ENCODE data around the gene CDV3.

The CDV3 gene

GRCh38 chr3:133583396-133583795 is 9.9 kb downstream of the CDV3 start:
- TF ChIP-seq GATA3 (IDR thresholded peaks at IDR 0.05; ENCODE audit: low read depth, low read length), result no peak

- TF ChIP-seq GATA2 (IDR thresholded peaks at IDR 0.05; ENCODE audit: low read depth, low read length) (no peak), GATA3 (IDR thresholded peaks at IDR 0.05; ENCODE audit: low read depth, low read length) (no peak)
Observed at GRCh38 chr3:133588035-133588434, 14.5 kb downstream of the CDV3 start.

GRCh38 chr3:133588784-133589465 is 15.4 kb downstream of the CDV3 start:
- TF ChIP-seq GATA2 (IDR thresholded peaks at IDR 0.05; ENCODE audit: low read depth, low read length) (no peak), GATA3 (IDR thresholded peaks at IDR 0.05; ENCODE audit: low read depth, low read length) (no peak)

- TF ChIP-seq GATA3 (IDR thresholded peaks at IDR 0.05; ENCODE audit: low read depth, low read length), result no peak
Observed at GRCh38 chr3:133589503-133589902, 16.0 kb downstream of the CDV3 start.

GRCh38 chr3:133591271-133591742 is 17.8 kb downstream of the CDV3 start:
- TF ChIP-seq GATA3 (IDR thresholded peaks at IDR 0.05; ENCODE audit: low read depth, low read length) (no peak), GATA2 (IDR thresholded peaks at IDR 0.05; ENCODE audit: low read depth, low read length) (no peak)

- TF ChIP-seq GATA2 (IDR thresholded peaks at IDR 0.05; ENCODE audit: low read depth, low read length) (no peak), GATA3 (IDR thresholded peaks at IDR 0.05; ENCODE audit: low read depth, low read length) (no peak)
Observed at GRCh38 chr3:133592843-133593242, 19.4 kb downstream of the CDV3 start.

- TF ChIP-seq GATA3 (IDR thresholded peaks at IDR 0.05; ENCODE audit: low read depth, low read length), result no peak
- TF ChIP-seq GATA2 (IDR thresholded peaks at IDR 0.05; ENCODE audit: low read depth, low read length), result no peak
Observed at GRCh38 chr3:133593243-133593642, 19.8 kb downstream of the CDV3 start.

GRCh38 chr3:133595341-133595740 is 21.9 kb downstream of the CDV3 start:
- TF ChIP-seq GATA3 (IDR thresholded peaks at IDR 0.05; ENCODE audit: low read depth, low read length), result no peak
- no peak for TF ChIP-seq GATA2 (IDR thresholded peaks at IDR 0.05; ENCODE audit: low read depth, low read length)

GRCh38 chr3:133598405-133598804 is 24.9 kb downstream of the CDV3 start:
- TF ChIP-seq GATA3 (IDR thresholded peaks at IDR 0.05; ENCODE audit: low read depth, low read length) (no peak), GATA2 (IDR thresholded peaks at IDR 0.05; ENCODE audit: low read depth, low read length) (no peak)

GRCh38 chr3:133599280-133599679 is 25.8 kb downstream of the CDV3 start:
- TF ChIP-seq GATA3 (IDR thresholded peaks at IDR 0.05; ENCODE audit: low read depth, low read length), result no peak
- no peak for TF ChIP-seq GATA2 (IDR thresholded peaks at IDR 0.05; ENCODE audit: low read depth, low read length)

GRCh38 chr3:133600572-133601081 is 27.1 kb downstream of the CDV3 start:
- TF ChIP-seq GATA2 (IDR thresholded peaks at IDR 0.05; ENCODE audit: low read depth, low read length) (no peak), GATA3 (IDR thresholded peaks at IDR 0.05; ENCODE audit: low read depth, low read length) (no peak)

GRCh38 chr3:133606342-133606741 is 32.9 kb downstream of the CDV3 start:
- TF ChIP-seq GATA2 (IDR thresholded peaks at IDR 0.05; ENCODE audit: low read depth, low read length), result no peak
- no peak for TF ChIP-seq GATA3 (IDR thresholded peaks at IDR 0.05; ENCODE audit: low read depth, low read length)

- TF ChIP-seq GATA3 (IDR thresholded peaks at IDR 0.05; ENCODE audit: low read depth, low read length) (no peak), GATA2 (IDR thresholded peaks at IDR 0.05; ENCODE audit: low read depth, low read length) (no peak)
Observed at GRCh38 chr3:133606902-133607301, 33.4 kb downstream of the CDV3 start.

- TF ChIP-seq GATA3 (IDR thresholded peaks at IDR 0.05; ENCODE audit: low read depth, low read length) (no peak), GATA2 (IDR thresholded peaks at IDR 0.05; ENCODE audit: low read depth, low read length) (no peak)
Observed at GRCh38 chr3:133607816-133608215, 34.3 kb downstream of the CDV3 start.

- TF ChIP-seq GATA3 (IDR thresholded peaks at IDR 0.05; ENCODE audit: low read depth, low read length) (no peak), GATA2 (IDR thresholded peaks at IDR 0.05; ENCODE audit: low read depth, low read length) (no peak)
Observed at GRCh38 chr3:133608388-133608787, 34.9 kb downstream of the CDV3 start.

- TF ChIP-seq GATA2 (IDR thresholded peaks at IDR 0.05; ENCODE audit: low read depth, low read length) (no peak), GATA3 (IDR thresholded peaks at IDR 0.05; ENCODE audit: low read depth, low read length) (no peak)
Observed at GRCh38 chr3:133610031-133610430, 36.5 kb downstream of the CDV3 start.
